Activated CD4-positive, alpha-beta T cell treated with anti-CD3 and anti-CD28 coated beads, Interleukin-2, amount 10 ng/mL, durations not matched to agents 7 days and 5 days (primary cell): ENCODE data around the gene SYT1. TPM values are rescaled to one million over a fixed set of nuclear protein-coding genes. Genes with fewer than 3 reads are reported as not detected.

ENCODE experiments used
- CTCF ChIA-PET: fragments of 350-600 bp; sonication (Branson Sonifier 250); formaldehyde crosslinking; loops from one replicate; lab custom pipeline; 2021; ENCODE audit warnings: antibody characterized with exemption; lab: Charles Lee
- POLR2A ChIA-PET: fragments of 350-600 bp; sonication (Branson Sonifier 250); formaldehyde crosslinking; loops from one replicate; lab custom pipeline; 2021; ENCODE audit warnings: antibody characterized with exemption; lab: Charles Lee
- DNase-seq: peaks from one replicate; pipeline ENCODE4 v3.0.0-alpha.2; 2020
- H3K27ac Mint-ChIP-seq: one replicate; pipeline ENCODE4 v1.8.0; 2021; ENCODE audit warnings: mild to moderate bottlenecking, moderate library complexity, mixed read lengths
- H3K27me3 Mint-ChIP-seq: one replicate; pipeline ENCODE4 v1.8.0; 2021; ENCODE audit warnings: mixed read lengths
- H3K36me3 Mint-ChIP-seq: one replicate; pipeline ENCODE4 v1.8.0; 2021; ENCODE audit warnings: low read depth, mixed read lengths
- H3K4me1 Mint-ChIP-seq: one replicate; pipeline ENCODE4 v1.8.0; 2021; ENCODE audit warnings: mixed read lengths
- H3K4me3 Mint-ChIP-seq: one replicate; pipeline ENCODE4 v1.8.0; 2021; ENCODE audit warnings: mild to moderate bottlenecking, moderate library complexity, mixed read lengths
- H3K9me3 Mint-ChIP-seq: one replicate; pipeline ENCODE4 v1.8.0; 2021; ENCODE audit warnings: mixed read lengths
- total RNA-seq, 2 experiments: library from RNA; stranded (reverse); gene quantifications; one replicate each; pipeline ENCODE4 v1.2.3, GENCODE V29; 2021

SYT1 gene
- total RNA-seq, 2 experiments from 2014 or later: not detected

DNA sequence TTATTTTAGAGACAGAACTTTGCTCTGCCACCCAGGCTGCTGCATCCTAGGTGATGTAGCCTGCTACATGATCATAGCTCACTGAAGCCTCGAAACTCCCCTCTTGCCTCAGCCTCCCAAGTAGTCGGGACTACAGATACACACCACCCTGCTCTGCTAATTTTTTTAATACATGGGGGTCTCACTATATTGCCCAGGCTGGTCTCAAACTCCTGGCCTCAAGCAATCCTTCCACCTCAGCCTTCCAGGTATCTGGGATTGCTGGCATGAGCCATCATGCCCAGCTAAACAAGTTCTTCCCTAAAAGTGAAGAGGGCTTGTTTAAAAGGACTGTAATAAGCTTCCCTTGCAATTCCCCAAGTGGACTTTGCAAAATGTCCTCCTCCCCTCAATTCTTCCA is 515.8 kb downstream of the SYT1 start:
- H3K4me1 Mint-ChIP-seq: no peaks in the 10 kb centered on the region
- H3K27ac Mint-ChIP-seq: no peak overlapping the region
- no peaks in the 10 kb centered on the region for H3K9me3 Mint-ChIP-seq
- no peaks in the 10 kb centered on the region for H3K36me3 Mint-ChIP-seq
- no peak for DNase-seq
- ChIA-PET CTCF (no interaction called here), POLR2A (no interaction called here)
- no peaks in the 10 kb centered on the region for H3K27me3 Mint-ChIP-seq
- no peak overlapping the region for H3K4me3 Mint-ChIP-seq

DNA sequence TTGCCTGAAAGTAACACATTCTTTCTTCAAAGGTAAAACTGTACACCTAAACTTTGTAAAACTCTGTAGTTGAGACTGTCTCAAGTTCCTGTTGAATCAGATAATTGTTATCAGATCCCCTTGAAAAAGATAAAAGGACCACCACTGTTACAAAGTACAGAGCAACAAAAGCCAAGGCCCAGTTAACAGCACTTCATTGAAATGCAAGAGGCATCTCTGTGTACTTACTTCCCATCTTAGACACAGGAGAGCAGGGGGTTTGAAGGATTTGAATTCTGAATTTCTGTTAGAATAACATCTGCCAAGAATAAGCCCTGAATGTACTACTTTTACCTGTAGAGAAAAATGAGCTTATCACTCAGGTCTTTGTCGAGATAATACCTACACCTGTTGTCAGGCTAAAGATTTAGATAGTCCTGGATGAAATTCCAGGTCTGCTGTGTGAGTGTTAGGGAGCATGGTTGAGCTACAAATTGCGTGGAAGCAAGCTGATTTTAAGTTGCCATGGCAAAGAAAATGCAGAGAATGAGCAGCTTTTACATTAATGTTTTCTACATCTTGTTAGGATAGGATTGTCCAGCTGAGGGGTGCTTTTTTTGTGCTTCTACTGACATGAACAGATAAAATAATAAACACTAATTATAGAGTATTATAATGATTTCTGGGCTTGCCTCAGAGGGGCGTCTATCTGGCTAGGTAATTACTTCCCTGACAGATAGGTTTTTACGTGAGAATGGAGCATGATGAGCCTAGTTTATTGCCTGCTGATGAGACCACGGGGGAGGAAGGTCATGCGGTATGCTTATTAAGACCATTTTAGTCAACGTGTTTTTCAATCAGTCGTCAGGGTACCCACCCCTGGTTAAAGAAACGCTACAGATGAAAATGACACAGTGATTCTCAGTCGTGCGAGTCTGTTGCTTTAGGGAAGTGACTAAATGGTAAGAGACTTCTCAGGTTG is 517.0 kb downstream of the SYT1 start:
- POLR2A ChIA-PET: no interaction called here
- no peak for DNase-seq
- no peaks in the 10 kb centered on the region for H3K27me3 Mint-ChIP-seq
- CTCF ChIA-PET: no interaction called here
- no peaks in the 10 kb centered on the region for H3K36me3 Mint-ChIP-seq
- H3K27ac Mint-ChIP-seq: no peak overlapping the region
- H3K4me3 Mint-ChIP-seq: no peak overlapping the region
- no peaks in the 10 kb centered on the region for H3K4me1 Mint-ChIP-seq
- no peaks in the 10 kb centered on the region for H3K9me3 Mint-ChIP-seq

DNA sequence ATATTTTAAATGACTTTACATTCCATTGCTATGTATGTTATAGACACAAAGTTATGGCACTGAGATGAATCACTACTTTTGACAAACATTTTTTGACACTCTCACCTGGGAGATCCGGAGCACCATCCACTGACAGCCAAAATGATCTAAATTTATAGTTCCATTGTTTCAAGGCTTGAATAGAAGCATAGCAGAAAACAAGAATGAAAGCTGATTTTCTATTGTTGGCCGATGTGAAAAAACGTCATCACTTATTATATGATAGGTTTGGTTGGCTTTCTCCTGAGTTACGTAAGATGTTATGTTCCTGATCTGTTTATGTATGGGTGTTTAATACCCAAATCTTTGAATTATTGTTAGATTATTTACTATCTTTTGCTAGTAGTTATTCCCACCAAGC is 520.0 kb downstream of the SYT1 start:
- no peak for DNase-seq
- ChIA-PET CTCF (no interaction called here), POLR2A (no interaction called here)
- Mint-ChIP-seq H3K4me3 (no peak overlapping the region), H3K27me3 (no peaks in the 10 kb centered on the region), H3K4me1 (no peaks in the 10 kb centered on the region), H3K27ac (no peak overlapping the region), H3K9me3 (no peaks in the 10 kb centered on the region), H3K36me3 (no peaks in the 10 kb centered on the region)

DNA sequence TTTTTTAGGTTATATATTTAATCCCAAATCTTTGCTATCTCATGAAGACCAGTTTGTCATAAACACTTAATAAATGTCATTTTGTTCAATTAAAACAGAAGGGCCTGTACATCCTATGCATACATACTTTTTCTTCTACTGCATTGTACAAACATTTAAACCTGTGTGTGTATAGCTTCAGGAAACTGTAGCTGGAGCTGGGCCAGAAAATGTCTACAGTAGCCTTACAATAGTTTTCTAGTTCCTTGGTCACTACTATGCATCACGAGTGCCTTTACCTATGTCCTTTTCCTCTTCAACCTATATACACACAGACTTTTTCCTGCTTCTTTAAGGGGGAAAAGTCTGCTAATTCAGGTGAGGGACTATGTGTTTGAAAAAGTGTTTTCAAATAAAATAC is 523.4 kb downstream of the SYT1 start:
- Mint-ChIP-seq H3K27ac (no peak overlapping the region), H3K27me3 (no peaks in the 10 kb centered on the region), H3K4me1 (no peaks in the 10 kb centered on the region), H3K36me3 (no peaks in the 10 kb centered on the region), H3K4me3 (no peak overlapping the region), H3K9me3 (no peaks in the 10 kb centered on the region)
- POLR2A ChIA-PET: no interaction called here
- CTCF ChIA-PET: no interaction called here
- DNase-seq: no peak

DNA sequence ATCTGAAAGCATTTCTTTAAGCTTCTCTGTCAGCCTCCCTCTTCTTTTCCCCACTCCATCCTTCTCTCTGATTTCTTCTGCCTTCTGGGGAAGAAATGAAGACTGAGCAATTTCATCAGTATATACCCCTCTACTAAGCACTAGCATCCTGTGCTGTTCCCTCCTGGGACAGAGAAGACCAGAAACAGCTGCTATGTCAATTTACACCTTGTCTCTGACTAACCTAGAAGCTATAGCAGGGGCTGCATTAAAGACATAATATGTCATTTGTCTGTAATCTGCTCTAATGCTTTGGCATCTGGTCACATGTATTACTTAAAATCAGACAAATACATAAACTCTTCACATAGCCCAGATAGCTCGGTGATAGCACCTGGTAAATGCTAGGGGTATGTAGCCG is 529.3 kb downstream of the SYT1 start:
- CTCF ChIA-PET: no interaction called here
- Mint-ChIP-seq H3K4me3 (no peak overlapping the region), H3K36me3 (no peaks in the 10 kb centered on the region), H3K27ac (no peak overlapping the region), H3K27me3 (no peaks in the 10 kb centered on the region), H3K4me1 (no peaks in the 10 kb centered on the region), H3K9me3 (no peaks in the 10 kb centered on the region)
- POLR2A ChIA-PET: no interaction called here
- no peak for DNase-seq

DNA sequence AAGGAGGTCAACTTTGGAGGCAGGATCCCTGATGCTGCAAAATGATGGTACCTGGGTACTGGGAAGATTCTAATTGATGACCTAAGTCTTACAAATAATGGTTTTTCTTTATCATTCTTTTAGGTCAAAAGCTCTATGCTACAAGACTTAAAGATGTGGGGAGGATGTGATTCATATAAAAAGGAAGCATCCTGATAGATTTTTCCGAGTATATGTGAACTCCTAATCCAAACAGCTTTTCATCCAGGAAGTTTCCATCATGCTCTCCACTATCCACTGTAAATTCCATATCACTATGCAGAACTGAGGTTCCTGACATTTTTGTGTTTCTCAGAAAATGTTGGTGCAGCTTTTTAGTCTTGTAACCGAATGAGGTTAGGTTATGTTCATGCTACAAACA is 533.0 kb downstream of the SYT1 start:
- no peak for DNase-seq
- Mint-ChIP-seq H3K9me3 (no peaks in the 10 kb centered on the region), H3K36me3 (no peaks in the 10 kb centered on the region), H3K4me3 (no peak overlapping the region), H3K27me3 (no peaks in the 10 kb centered on the region), H3K4me1 (no peaks in the 10 kb centered on the region), H3K27ac (no peak overlapping the region)
- POLR2A ChIA-PET: no interaction called here
- CTCF ChIA-PET: interaction anchor here (1.1 kb wide), 1 partner anchor 23 kb away, joined by 3 read pairs; no protein-coding TSS in a partner anchor

DNA sequence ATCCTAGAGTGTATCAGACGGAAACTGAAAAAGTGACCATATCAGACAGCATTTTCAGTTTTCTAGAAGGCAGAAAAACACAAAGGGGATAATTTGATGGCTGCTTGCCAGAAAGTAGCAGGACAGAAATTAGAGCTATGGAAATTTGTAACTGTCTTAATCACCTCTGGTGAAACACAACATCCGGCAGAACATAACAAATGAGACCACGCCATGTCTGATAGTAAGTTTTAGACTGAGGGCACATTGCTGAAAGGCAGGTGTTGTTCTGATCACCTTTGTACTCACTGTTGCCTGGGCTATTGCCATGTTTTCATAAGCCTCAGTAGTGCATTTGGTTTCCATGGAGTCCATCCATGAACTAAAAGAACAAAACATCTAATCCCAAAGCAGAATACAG is 535.9 kb downstream of the SYT1 start:
- ChIA-PET CTCF (no interaction called here), POLR2A (no interaction called here)
- H3K27ac Mint-ChIP-seq: no peak overlapping the region
- no peaks in the 10 kb centered on the region for H3K27me3 Mint-ChIP-seq
- no peaks in the 10 kb centered on the region for H3K9me3 Mint-ChIP-seq
- no peak overlapping the region for H3K4me3 Mint-ChIP-seq
- no peaks in the 10 kb centered on the region for H3K4me1 Mint-ChIP-seq
- DNase-seq: no peak
- no peaks in the 10 kb centered on the region for H3K36me3 Mint-ChIP-seq

DNA sequence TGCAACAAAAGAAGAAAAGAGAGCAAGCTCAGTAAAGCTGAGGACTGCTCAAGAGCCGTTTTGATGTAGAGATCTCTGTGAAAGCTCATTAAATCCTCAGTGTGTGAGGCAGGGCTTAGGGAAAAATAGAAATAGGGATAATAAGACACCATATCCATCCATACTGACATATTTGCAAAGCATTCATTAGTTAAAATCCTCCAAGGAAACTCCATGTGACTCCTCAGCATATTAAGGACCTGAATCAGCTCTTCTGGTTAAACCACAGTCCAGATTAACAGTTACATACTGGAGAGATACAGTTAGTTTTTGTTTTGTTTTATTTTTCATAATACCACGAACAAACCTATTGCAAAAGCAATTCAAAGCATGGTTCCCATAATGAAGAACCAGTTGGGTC is 538.0 kb downstream of the SYT1 start:
- Mint-ChIP-seq H3K27ac (no peak overlapping the region), H3K4me3 (no peak overlapping the region), H3K4me1 (no peaks in the 10 kb centered on the region), H3K9me3 (no peaks in the 10 kb centered on the region), H3K27me3 (no peaks in the 10 kb centered on the region), H3K36me3 (no peaks in the 10 kb centered on the region)
- ChIA-PET CTCF (no interaction called here), POLR2A (no interaction called here)
- DNase-seq: no peak

DNA sequence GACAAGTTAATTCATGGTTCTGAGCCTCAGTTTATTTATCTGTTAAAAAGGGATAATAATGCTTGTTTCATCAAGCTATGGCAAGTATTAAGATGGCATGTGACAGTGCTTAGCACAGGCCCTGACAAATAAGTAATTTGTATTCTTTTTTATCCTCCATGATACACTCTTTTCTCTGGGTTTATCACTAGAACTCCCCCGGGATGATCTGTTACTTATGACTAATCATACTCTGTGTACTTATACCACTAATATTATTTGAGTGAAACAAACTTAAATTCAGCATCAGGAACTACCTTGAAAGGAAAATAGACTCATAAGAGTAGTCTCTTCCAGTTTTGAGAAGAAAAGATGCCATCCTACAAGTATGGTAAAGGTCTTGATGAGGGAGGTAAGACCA is 542.4 kb downstream of the SYT1 start:
- Mint-ChIP-seq H3K4me3 (no peak overlapping the region), H3K9me3 (no peaks in the 10 kb centered on the region), H3K36me3 (no peaks in the 10 kb centered on the region), H3K4me1 (no peaks in the 10 kb centered on the region), H3K27me3 (no peaks in the 10 kb centered on the region), H3K27ac (no peak overlapping the region)
- CTCF ChIA-PET: no interaction called here
- DNase-seq: no peak
- POLR2A ChIA-PET: no interaction called here

DNA sequence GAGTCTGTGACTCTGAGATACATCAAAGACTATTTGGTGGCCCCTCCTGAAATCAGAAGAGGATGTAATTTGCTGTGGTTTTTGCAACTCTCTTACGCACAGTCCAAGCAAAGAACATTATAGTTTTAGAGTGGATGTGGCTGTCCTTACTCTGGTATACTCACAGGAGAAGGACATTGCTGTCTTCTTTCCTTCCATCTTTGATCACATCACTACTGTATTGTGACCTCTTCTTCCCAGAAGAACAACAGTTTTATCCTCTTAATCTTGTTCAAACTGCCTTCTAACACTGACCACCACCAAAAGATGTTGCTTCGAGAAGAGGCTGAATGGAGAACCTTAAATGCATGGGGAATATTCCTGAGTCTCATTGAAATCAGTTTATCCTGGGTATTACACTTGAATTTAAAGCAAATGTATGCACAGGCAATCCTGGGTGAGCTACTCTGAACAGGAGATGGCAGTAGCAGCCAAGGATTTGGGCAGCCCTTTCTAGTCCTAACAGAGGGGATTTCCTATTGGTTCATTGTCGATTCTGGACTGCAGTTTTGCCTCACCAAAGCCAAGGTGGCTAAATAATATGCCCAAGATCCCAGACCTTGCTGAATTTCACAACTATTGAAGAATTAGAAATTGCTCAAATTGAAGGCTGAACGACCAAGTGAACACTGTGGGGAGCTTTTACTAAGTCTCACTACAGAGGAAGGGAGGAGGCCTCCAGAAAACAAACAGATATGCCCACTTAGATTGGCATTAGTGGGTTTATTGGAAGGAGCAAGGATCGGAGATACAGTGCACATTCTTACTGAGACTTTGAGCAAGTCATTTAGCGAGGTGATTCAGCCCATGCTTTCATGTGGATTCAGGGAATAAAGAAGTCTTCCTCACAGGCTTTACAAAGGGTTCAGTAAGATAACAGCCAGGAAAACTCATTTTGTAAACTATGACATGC is 543.4 kb downstream of the SYT1 start:
- CTCF ChIA-PET: no interaction called here

DNA sequence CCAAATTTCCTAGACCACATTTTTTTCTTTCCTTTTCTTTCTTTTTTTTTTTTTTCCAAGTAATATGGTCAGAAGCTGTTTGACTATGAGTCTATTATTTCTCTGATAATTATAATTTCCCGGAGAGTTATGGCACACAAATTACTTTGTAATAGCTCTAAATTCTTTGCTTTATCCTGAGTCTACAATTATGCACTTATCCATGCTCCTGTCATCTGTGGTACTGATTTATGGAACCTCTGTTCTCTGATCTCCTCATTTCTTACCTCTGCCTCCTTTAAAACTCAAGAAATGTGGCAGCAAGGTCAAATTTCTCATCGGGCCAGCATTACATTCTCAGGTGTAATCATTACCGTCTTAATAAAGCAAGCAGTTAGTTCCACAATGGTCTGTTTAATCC is 544.1 kb downstream of the SYT1 start:
- H3K36me3 Mint-ChIP-seq: no peaks in the 10 kb centered on the region
- CTCF ChIA-PET: no interaction called here
- no peak for DNase-seq
- no peak overlapping the region for H3K4me3 Mint-ChIP-seq
- no peaks in the 10 kb centered on the region for H3K27me3 Mint-ChIP-seq
- H3K9me3 Mint-ChIP-seq: no peaks in the 10 kb centered on the region
- no peaks in the 10 kb centered on the region for H3K4me1 Mint-ChIP-seq
- POLR2A ChIA-PET: no interaction called here
- no peak overlapping the region for H3K27ac Mint-ChIP-seq

More for the DNA sequence above, 543.4 kb downstream of the SYT1 start:
- Mint-ChIP-seq H3K9me3 (no peaks in the 10 kb centered on the region), H3K4me3 (no peak overlapping the region), H3K4me1 (no peaks in the 10 kb centered on the region), H3K27me3 (no peaks in the 10 kb centered on the region), H3K36me3 (no peaks in the 10 kb centered on the region), H3K27ac (no peak overlapping the region)
- POLR2A ChIA-PET: no interaction called here
- no peak for DNase-seq

DNA sequence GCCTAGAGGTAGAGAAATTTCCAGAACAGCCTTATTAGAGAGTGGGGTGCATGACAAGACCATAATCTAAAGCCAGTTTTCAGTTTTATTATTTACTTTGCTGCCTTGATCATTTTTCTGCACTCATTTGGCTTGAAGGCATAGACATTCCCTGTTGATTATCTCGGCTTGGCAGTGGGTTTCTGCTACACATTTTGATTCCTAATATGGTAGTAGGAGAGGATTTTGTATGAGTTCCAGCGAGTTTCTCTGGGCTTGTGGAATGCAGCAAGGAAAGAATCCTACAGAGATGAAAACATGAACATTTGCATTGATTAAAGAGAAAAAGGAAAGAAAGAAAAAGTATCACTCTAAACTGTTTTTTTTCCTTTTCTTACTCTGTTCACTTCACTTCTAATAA is 545.0 kb downstream of the SYT1 start:
- Mint-ChIP-seq H3K36me3 (no peaks in the 10 kb centered on the region), H3K4me1 (no peaks in the 10 kb centered on the region), H3K9me3 (no peaks in the 10 kb centered on the region), H3K27me3 (no peaks in the 10 kb centered on the region), H3K27ac (no peak overlapping the region), H3K4me3 (no peak overlapping the region)
- DNase-seq: no peak
- POLR2A ChIA-PET: no interaction called here
- CTCF ChIA-PET: no interaction called here

DNA sequence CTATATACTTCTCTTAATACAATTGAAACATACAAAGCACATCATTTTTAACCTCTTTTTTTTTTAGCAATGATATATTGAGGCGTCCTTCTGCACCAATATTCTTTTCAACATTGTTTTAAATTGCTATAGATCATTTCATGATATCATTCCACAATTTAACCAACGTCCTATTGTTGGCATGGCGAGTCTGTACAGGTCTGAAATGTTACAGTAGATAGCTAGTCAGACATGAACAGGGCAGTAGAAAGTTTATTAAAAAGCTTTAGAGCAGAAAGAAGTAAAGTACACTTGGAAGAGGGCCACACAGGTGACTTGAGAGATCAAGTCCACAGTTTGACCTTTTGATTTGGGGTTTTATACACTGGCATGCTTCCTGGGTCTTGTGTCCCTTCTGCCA is 547.2 kb downstream of the SYT1 start:
- Mint-ChIP-seq H3K9me3 (no peaks in the 10 kb centered on the region), H3K27me3 (peaks cover 2% of the 10 kb centered on the region), H3K4me3 (no peak overlapping the region), H3K27ac (no peak overlapping the region), H3K36me3 (no peaks in the 10 kb centered on the region), H3K4me1 (no peaks in the 10 kb centered on the region)
- ChIA-PET CTCF (no interaction called here), POLR2A (no interaction called here)
- DNase-seq: no peak
